Stimulated activated CD4-positive, alpha-beta T cell treated with anti-CD3 and anti-CD28 coated beads, Interleukin-1b, Interleukin-23, amount 100 ng/mL, for 4 hours (primary cell): ENCODE measurements around the gene AANAT.
"Not testable (repeated sequence)": the region's sequence is repeated elsewhere in the genome, so short reads cannot be mapped to it uniquely, and the experiment has no call there.

Experiments
- DNase-seq, 2 donors: peaks; one replicate each; pipeline ENCODE4 v3.0.0-alpha.2; 2020; ENCODE audit warnings: low read depth in 2 of 2

Gene AANAT

DNA sequence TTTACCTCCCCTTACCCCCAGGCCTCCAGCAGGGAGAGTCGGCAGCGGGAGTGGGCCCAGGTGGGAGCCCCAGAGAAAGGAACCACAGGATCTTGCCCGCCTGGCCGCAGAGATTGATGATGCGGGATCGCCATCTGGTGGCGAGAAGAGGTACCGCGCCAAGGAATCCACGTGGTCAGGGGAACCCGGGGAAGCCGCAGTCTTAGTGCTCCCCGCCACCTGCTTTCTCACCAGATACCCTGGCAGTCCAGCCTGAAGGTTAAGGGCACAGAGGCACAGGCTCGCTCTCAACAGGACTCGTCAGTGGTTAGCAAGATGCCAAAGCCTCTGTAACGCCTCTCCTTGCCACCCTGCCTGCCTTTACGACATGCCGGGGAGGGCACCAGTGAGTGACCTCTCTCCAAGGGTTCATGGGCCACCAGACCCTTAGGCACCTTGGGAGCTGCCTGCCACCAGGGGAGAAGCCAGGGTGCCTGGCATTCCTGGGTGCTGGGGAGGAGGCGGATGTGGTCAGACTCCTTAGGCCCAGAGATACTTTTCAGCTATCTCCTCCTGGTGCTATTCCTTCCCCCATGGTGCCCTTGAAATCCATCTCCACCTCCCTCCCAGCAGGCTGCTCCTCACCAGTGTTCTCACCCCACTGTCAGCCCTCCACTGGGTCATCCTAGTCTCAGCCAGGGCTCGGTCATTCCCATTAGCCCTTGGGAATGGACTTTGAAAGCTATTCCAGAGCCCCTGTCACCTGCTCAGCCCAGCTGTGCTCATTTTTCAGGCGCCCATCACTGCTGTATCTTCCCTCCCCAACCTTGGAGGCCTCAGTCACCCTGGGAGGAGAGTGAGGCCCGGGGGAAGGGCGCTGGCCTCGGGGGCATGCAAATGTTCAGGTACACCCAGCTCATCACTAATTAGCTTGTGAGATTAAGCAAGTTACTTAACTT, 39.3 kb downstream of the AANAT start:
- peak; percentile 83 to 89 for DNase-seq

GRCh38 chr17:76508472-76509063, 41.2 kb downstream of the AANAT start:
- not testable (repeated sequence) for DNase-seq

DNA sequence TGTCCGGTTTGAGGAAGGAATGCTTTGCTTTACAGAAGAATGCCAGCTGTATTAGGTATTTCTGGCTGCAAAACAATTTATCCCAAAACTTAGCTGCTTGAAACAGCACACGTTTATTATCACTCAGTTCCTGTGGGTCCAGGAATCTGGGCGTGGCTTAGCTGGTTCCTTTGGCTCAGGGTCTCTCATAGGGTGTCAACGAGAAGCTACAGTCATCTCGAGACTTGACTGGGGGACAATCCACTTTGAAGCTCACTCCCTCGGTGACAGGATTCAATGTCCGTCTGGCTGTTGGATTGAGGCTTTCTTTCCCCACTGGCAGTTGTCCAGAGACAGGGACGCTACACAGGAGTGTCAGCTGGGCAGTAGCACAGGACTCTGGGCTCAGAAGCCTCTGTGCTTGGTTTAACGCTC, 43.4 kb downstream of the AANAT start:
- DNase-seq = no peak

DNA sequence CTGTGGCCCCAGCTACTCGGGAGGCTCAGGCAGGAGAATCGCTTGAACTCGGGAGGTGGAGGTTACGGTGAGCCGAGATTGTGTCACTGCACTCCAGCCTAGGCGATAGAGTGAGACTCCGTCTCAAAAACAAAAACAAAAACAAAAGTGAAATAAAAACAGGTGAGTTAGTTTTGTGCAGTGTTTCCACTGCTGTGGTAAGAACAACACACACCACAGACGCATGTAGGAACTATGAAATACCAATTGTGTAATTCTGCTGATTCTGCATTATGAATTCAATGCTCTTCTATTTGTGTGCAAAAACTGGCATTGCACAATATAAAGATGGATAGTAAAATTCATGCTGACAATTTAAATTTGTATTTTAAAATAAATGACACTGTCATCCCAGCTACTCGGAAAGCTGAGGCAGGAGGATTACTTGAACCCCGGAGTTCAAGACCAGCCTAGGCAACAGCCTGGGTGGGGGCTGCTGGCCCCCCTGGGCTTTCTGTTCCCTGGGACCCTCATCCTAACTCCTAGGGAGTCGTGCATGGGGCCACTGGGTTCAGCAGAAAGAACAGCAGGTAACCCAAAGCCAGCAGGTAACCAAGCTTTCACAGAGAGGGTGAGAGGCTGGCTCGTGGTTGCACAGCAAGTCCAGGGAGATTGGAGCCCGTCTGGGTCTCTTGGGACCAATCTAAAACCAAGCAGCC, 44.4 kb downstream of the AANAT start:
- DNase-seq = no peak

- no peak for DNase-seq
These were observed 45.2 kb downstream of the AANAT start for GRCh38 chr17:76512366-76513305.

DNA sequence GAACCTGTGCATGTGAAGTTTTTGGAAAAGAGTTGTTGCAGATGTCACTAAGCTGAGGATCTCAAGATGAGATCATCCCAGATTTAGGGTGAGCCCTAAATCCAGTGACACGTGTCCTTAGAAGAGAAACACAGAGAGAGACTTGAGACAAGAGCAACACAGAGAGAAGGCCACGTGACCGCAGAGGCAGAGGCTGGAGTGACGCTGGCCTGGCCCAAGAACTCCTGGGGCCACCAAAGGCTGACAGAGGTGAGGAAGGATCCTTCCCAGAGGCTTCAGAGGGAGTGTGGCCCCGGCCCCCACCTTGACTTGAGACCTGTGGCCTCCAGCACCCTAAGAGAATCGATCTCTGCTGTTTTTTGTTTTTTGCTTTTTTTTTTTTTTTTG, 45.9 kb downstream of the AANAT start:
- no peak for DNase-seq

DNA sequence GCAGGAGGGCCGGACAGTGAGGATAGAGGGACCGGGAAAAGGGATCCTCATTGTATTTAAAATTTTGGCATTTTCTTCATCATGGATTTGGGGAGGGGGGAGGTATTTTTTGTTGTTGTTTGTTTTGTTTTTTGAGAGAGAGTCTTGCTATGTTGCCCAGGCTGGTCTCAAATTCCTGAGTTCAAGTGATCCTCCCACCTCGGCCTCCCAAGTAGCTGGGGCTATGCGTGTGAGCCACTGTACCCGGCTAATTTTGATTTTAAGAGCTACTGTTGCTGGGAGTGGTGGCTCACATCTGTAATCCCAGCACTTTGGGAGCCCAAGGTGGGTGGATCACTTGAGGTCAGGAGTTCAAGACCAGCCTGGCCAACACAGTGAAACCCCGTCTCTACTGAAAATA, 47.0 kb downstream of the AANAT start:
- DNase-seq = not testable (repeated sequence)

DNA sequence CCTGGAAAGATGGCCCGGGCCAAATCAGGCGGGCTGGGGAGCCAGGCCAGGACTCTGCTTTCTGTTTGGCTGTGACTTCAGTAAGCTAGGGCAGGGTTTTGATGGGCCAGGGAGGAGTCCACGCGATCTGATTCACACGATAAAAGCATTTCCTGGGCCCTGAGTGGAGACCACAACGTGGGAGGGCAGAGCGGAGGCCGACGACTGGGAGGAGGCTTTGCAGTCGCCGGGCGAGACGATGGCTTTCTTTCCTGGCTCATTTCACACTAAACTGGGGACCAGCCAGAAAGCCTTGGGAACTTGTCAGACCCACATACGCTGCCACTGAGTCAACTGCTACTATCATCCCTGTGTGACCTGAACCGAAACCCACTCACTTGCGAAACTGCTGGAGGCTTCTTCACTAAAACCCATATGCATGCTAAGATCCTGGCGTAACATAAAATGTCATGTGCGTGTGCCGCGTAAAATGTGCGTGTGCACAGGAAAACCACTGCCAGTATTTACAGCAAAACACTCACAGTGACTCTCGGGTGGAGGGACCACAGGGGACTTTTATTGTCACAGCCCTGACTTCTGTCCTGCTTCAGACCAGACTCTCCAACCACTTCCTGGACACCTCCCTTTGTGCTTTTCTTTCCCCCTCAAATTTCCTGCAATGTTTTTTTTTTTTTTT, 48.0 kb downstream of the AANAT start:
- peak; percentile 46 to 56 for DNase-seq

DNA sequence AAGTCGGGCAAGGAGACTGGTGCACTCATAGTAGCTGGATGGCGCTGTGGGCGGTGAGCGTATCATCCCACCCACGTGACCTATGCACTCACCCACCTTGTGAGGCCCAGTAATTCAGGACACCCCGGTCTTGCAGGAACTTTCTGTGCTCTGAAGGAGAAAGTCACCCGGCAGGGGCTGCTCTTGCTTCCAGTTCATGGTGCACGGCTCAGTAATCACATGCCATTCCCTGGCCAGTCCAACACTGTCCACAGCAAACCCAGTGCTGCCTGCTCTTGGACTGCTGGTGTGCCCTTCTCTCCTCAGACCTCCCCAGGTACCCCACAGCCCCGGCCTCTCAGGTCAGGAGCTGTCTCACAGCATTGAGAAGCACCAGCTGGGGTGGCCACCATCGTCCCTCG, 50.2 kb downstream of the AANAT start:
- no peak for DNase-seq

GRCh38 chr17:76519048-76519966, 51.9 kb downstream of the AANAT start:
- DNase-seq = no peak
